IMR-90 (cell line): ENCODE results near the gene NTF3. TPM values are rescaled to one million over a fixed set of nuclear protein-coding genes. Genes with fewer than 3 reads are reported as not detected.

Source experiments
- ATAC-seq: fragments of 200-7000 bp; cut with Tn5 transposase; 2 replicates; pipeline ENCODE4 v1.9.1; 2020; ENCODE audit warnings: low read depth, mild to moderate bottlenecking, moderate library complexity
- Bru-seq: library from RNA; stranded (reverse); fragments of 400-500 nt; gene quantifications from one replicate; lab custom pipeline; 2021; lab: Mats Ljungman, UMichigan
- BruChase-seq, 2 experiments: library from RNA; stranded (reverse); fragments of 400-500 nt; gene quantifications; one replicate each; lab custom pipeline; 2021; lab: Mats Ljungman, UMichigan
- BruUV-seq: library from RNA; stranded (reverse); fragments of 400-500 nt; replicated peaks from 2 replicates; lab custom pipeline; 2021; lab: Mats Ljungman, UMichigan
- CTCF ChIA-PET: fragments of 300-600 bp; formaldehyde crosslinking; extraction: SDS; loops from one replicate; lab custom pipeline; 2021; ENCODE audit warnings: antibody characterized with exemption; lab: Yijun Ruan, JAX
- POLR2A ChIA-PET: fragments of 300-600 bp; sonication (Branson Sonifier 250); formaldehyde crosslinking; loops from one replicate; lab custom pipeline; 2022; ENCODE audit warnings: antibody characterized with exemption; ENCODE audit not compliant: unreplicated experiment; lab: Charles Lee
- DNase-seq: peaks from one replicate; pipeline ENCODE4 v3.0.0; 2013
- H2AFZ ChIP-seq: replicated peaks from 2 replicates; pipeline ENCODE3; 2013; ENCODE audit warnings: low read length, mild to moderate bottlenecking; ENCODE audit not compliant: poor library complexity
- H2AK5ac ChIP-seq: 2 replicates; pipeline ENCODE4 v1.6.1; 2013; ENCODE audit warnings: low read depth, low read length, inconsistent platforms
- H2AK9ac ChIP-seq: replicated peaks from 2 replicates; pipeline ENCODE3; 2013; ENCODE audit warnings: mild to moderate bottlenecking, low read depth, low read length, moderate library complexity; ENCODE audit not compliant: poor library complexity
- H2BK120ac ChIP-seq: 2 replicates; pipeline ENCODE4 v1.6.1; 2013; ENCODE audit warnings: low read depth, low read length, inconsistent platforms
- H2BK15ac ChIP-seq: 3 replicates; pipeline ENCODE4 v1.6.1; 2013; ENCODE audit warnings: low read depth, low read length, inconsistent platforms
- H2BK20ac ChIP-seq: 2 replicates; pipeline ENCODE4 v1.6.1; 2013; ENCODE audit warnings: low read depth, mild to moderate bottlenecking, inconsistent platforms, low read length, moderate library complexity
- H2BK5ac ChIP-seq: 2 replicates; pipeline ENCODE4 v1.6.1; 2013; ENCODE audit warnings: mild to moderate bottlenecking, low read depth, low read length, inconsistent platforms; ENCODE audit not compliant: poor library complexity, severe bottlenecking
- H3K14ac ChIP-seq: replicated peaks from 2 replicates; pipeline ENCODE4 v1.6.1; 2013; ENCODE audit warnings: low read depth, low read length, inconsistent platforms
- H3K18ac ChIP-seq: 2 replicates; pipeline ENCODE4 v1.6.1; 2013; ENCODE audit warnings: low read depth, low read length, control low read depth
- H3K23ac ChIP-seq: 2 replicates; pipeline ENCODE4 v1.6.1; 2013; ENCODE audit warnings: low read depth, low read length, inconsistent platforms
- H3K27ac ChIP-seq: 2 replicates; pipeline ENCODE4 v1.5.1; 2013; ENCODE audit warnings: mild to moderate bottlenecking, control low read depth, low read length; ENCODE audit not compliant: insufficient read depth
- H3K27me3 ChIP-seq: 2 replicates; pipeline ENCODE4 v1.6.1; 2013; ENCODE audit warnings: low read length; ENCODE audit not compliant: control insufficient read depth, insufficient read depth
- H3K36me3 ChIP-seq: 2 replicates; pipeline ENCODE4 v1.6.1; 2013; ENCODE audit warnings: low read length, mixed read lengths; ENCODE audit not compliant: control insufficient read depth, insufficient read depth
- H3K4ac ChIP-seq: 2 replicates; pipeline ENCODE4 v1.6.1; 2013; ENCODE audit warnings: low read depth, low read length, inconsistent platforms
- H3K4me1 ChIP-seq: 2 replicates; pipeline ENCODE4 v1.6.1; 2013; ENCODE audit warnings: low read length, mixed read lengths; ENCODE audit not compliant: control insufficient read depth, insufficient read depth
- H3K4me2 ChIP-seq: 2 replicates; pipeline ENCODE4 v1.6.1; 2013; ENCODE audit warnings: low read depth, mild to moderate bottlenecking, control low read depth, low read length, moderate library complexity
- H3K4me3 ChIP-seq: 2 replicates; pipeline ENCODE4 v1.5.1; 2013; ENCODE audit warnings: low read depth, mild to moderate bottlenecking, control low read depth, low read length, moderate library complexity; ENCODE audit not compliant: insufficient read depth
- H3K56ac ChIP-seq: 2 replicates; pipeline ENCODE4 v1.6.1; 2013; ENCODE audit warnings: low read length, inconsistent platforms; ENCODE audit not compliant: insufficient read depth; ENCODE audit errors: extremely low read depth
- H3K79me1 ChIP-seq, 2 experiments: 2 replicates each; pipeline ENCODE4 v1.6.1; 2013; ENCODE audit warnings: low read length in 2 of 2, inconsistent platforms in 1 of 2, low read depth in 1 of 2
- H3K9ac ChIP-seq: 2 replicates; pipeline ENCODE4 v1.6.1; 2013; ENCODE audit warnings: low read depth, low read length, control low read depth
- H3K9me1 ChIP-seq: 2 replicates; pipeline ENCODE4 v1.6.1; 2013; ENCODE audit warnings: low read length, inconsistent platforms; ENCODE audit not compliant: insufficient read depth
- H3K9me3 ChIP-seq: 2 replicates; pipeline ENCODE4 v1.6.1; 2013; ENCODE audit warnings: low read length; ENCODE audit not compliant: control insufficient read depth, insufficient read depth
- H4K20me1 ChIP-seq: 2 replicates; pipeline ENCODE4 v1.6.1; 2013; ENCODE audit warnings: low read length, inconsistent platforms; ENCODE audit not compliant: insufficient read depth
- H4K5ac ChIP-seq: 2 replicates; pipeline ENCODE4 v1.6.1; 2013; ENCODE audit warnings: mild to moderate bottlenecking, low read depth, low read length, control low read depth
- H4K8ac ChIP-seq, 2 experiments: 2 replicates each; pipeline ENCODE4 v1.6.1; 2013; ENCODE audit warnings: low read depth in 2 of 2, low read length in 2 of 2, control low read depth in 1 of 2, inconsistent platforms in 1 of 2
- H4K91ac ChIP-seq: 2 replicates; pipeline ENCODE4 v1.6.1; 2013; ENCODE audit warnings: low read depth, low read length, inconsistent platforms; ENCODE audit not compliant: insufficient read depth
- CEBPB ChIP-seq: IDR thresholded peaks from 2 replicates; pipeline ENCODE4 v1.6.1; 2012; ENCODE audit warnings: low read depth, low read length, improper control_type of control experiment
- CHD1 ChIP-seq: IDR thresholded peaks from 2 replicates; pipeline ENCODE4 v1.6.1; 2012; ENCODE audit warnings: low read depth, low read length, improper control_type of control experiment
- ELK1 ChIP-seq: fragments of 150-350 bp; IDR thresholded peaks from 2 replicates; pipeline ENCODE4 v1.6.1; 2016; ENCODE audit warnings: low read depth, mild to moderate bottlenecking, low read length, moderate library complexity, borderline replicate concordance
- FOS ChIP-seq: fragments of 150-350 bp; IDR thresholded peaks from 2 replicates; pipeline ENCODE4 v1.6.1; 2016; ENCODE audit warnings: low read depth, low read length
- MAFK ChIP-seq: IDR thresholded peaks from 2 replicates; pipeline ENCODE4 v1.6.1; 2012; ENCODE audit warnings: low read depth, low read length, improper control_type of control experiment
- MAZ ChIP-seq: IDR thresholded peaks from 2 replicates; pipeline ENCODE4 v1.6.1; 2012; ENCODE audit warnings: low read depth, mild to moderate bottlenecking, low read length, improper control_type of control experiment, moderate library complexity, borderline replicate concordance
- MXI1 ChIP-seq: IDR thresholded peaks from 2 replicates; pipeline ENCODE4 v1.6.1; 2012; ENCODE audit warnings: low read depth, mild to moderate bottlenecking, low read length, moderate library complexity, borderline replicate concordance
- NFE2L2 ChIP-seq: fragments of 150-350 bp; IDR thresholded peaks from 2 replicates; pipeline ENCODE4 v1.6.1; 2016; ENCODE audit warnings: low read depth, mild to moderate bottlenecking, low read length
- RAD21 ChIP-seq: IDR thresholded peaks from 2 replicates; pipeline ENCODE4 v1.6.1; 2012; ENCODE audit warnings: low read length, improper control_type of control experiment
- RFX5 ChIP-seq: IDR thresholded peaks from 2 replicates; pipeline ENCODE4 v1.8.0; 2012; ENCODE audit warnings: low read depth, mild to moderate bottlenecking, low read length, moderate library complexity
- WGBS, 2 experiments: methylation state at CpG; one replicate each; pipeline versions ENCODE4 v1.1.5 to v1.1.7; 2013; ENCODE audit warnings: missing lambda C conversion rate in 2 of 2; ENCODE audit not compliant: insufficient read length in 1 of 2; ENCODE audit errors: extremely low coverage in 2 of 2; 5-methylcytosine and 5-hydroxymethylcytosine counted together
- dilution Hi-C: fragments of 300-500 bp; cut with HindIII; formaldehyde crosslinking; loops from one replicate; pipeline ENCODE4 v1.14.3; 2018; ENCODE audit warnings: low sequenced_read_pairs; ENCODE audit not compliant: unreplicated experiment
- in situ Hi-C: fragments of 300-500 bp; cut with MboI; formaldehyde crosslinking; loops from 3 replicates; pipeline ENCODE4 v1.14.3; 2019; ENCODE audit warnings: low sequenced_read_pairs, inconsistent platforms, mixed read lengths
- intact Hi-C: fragments of 100-400 bp; cut with micrococcal nuclease; formaldehyde crosslinking; loops from 2 replicates; pipeline ENCODE4 v1.10.0; 2022
- long read RNA-seq: library from polyadenylated mRNA; unstranded; transcript quantifications from one replicate; pipeline ENCODE4 v2.0.0, GENCODE V29; 2021; ENCODE audit not compliant: unreplicated experiment
- polyA plus RNA-seq, 3 experiments: library from polyadenylated mRNA; depleted of rRNA; stranded (reverse); fragments of >200 nt; gene quantifications; 2 replicates each; pipeline ENCODE4 v1.2.3, GENCODE V29; 2012; ENCODE audit warnings: low replicate concordance in 1 of 3
- total RNA-seq: library from RNA; depleted of rRNA; stranded (reverse); fragments of >200 nt; gene quantifications from 2 replicates; pipeline ENCODE4 v1.2.3, GENCODE V29; 2012; rRNA removed
- TF ChIP-seq, protein P1 (sequence below): conservative IDR thresholded peaks from 2 replicates; pipeline ENCODE4 v1.5.1; 2012; ENCODE audit warnings: mild to moderate bottlenecking, low read depth, low read length, improper control_type of control experiment
- TF ChIP-seq, protein P2 (sequence below): fragments of 150-350 bp; IDR thresholded peaks from 2 replicates; pipeline ENCODE4 v1.6.1; 2017; ENCODE audit warnings: mild to moderate bottlenecking, antibody characterized with exemption, low read length, low read depth

Gene NTF3
- 12.2 TPM in 2 replicates for total RNA-seq
- polyA plus RNA-seq (2012; rRNA removed) = 32.4 and 36.0 TPM in 2 replicates
- 27.9 and 38.6 TPM in 2 replicates for polyA plus RNA-seq (2012; cell fraction: cytosol; rRNA removed)
- polyA plus RNA-seq (2012; cell fraction: nucleus; rRNA removed; ENCODE audit: low replicate concordance) = 52.0 and 83.7 TPM in 2 replicates
- Bru-seq, nascent RNA = percentile 92 among the genes with signal in this experiment
- percentile 75 among the genes with signal in this experiment for BruChase-seq, experiment 1, labeled RNA remaining after a 6-hour chase
- percentile 84 among the genes with signal in this experiment for BruChase-seq, experiment 2, labeled RNA remaining after a 2-hour chase
- long read RNA-seq, transcript NTF3-202 (2 exons, 1,336 nt) = major isoform, 9 of 18 reads
- long read RNA-seq, partial matches to known transcripts = 2 of 18 reads
- long read RNA-seq, other reads (novel, unspliced or antisense) = 6 of 18 reads

GRCh38 chr12:5432011-5432400 is at the start of gene NTF3:
Gene NTF3 (plus strand): TSS chr12:5432108. CDS start chr12:5432325, 217 bp downstream.
- Histone ChIP-seq H2BK5ac (peak within 1 kb of the TSS; percentile 88), H3K27me3 (no peaks in the 10 kb centered on the region), H3K56ac (peak within 1 kb of the TSS; percentile 74), H3K9me3 (no peaks in the 10 kb centered on the region), H2AK5ac (peak within 1 kb of the TSS; percentile 91), H3K4me1 (peaks cover 16% of the 10 kb centered on the region), H3K9me1 (peaks cover 17% of the 10 kb centered on the region), H3K4me2 (peak within 1 kb of the TSS; percentile 89), H3K4me3 (peak within 1 kb of the TSS; percentile 94), H3K18ac (peak within 1 kb of the TSS; percentile 56), H2BK15ac (peak within 1 kb of the TSS; percentile 56; the same call in 2 of the 3 replicates), H3K23ac (peak within 1 kb of the TSS; percentile 88), H2AK9ac (peak within 1 kb of the TSS; percentile 94), H4K20me1 (peaks cover 38% of the 10 kb centered on the region), H2AFZ (peak within 1 kb of the TSS; percentile 86), H3K36me3 (no peaks in the 10 kb centered on the region), H4K5ac (peak within 1 kb of the TSS; percentile 69), H4K91ac (peak within 1 kb of the TSS; percentile 94), H3K14ac (peak within 1 kb of the TSS; percentile 93), H2BK20ac (peak within 1 kb of the TSS; percentile 58; the same call in 1 of the 2 replicates), H3K4ac (peak within 1 kb of the TSS; percentile 95), H3K27ac (peak within 1 kb of the TSS; percentile 91), H3K9ac (peak within 1 kb of the TSS; percentile 96), H3K79me1 (peaks cover 13 to 45% of the 10 kb centered on the region in 2 experiments; a peak in 3 of 4 replicates), H2BK120ac (peak within 1 kb of the TSS; percentile 82), H4K8ac (peak within 1 kb of the TSS; percentile 76 to 85)
- DNase-seq (peak; percentile 76), ATAC-seq (peak; percentile 65)
- POLR2A ChIA-PET = interaction anchor here (0.6 to 1.0 kb wide), 3 partner anchors 19 to 45 kb away, joined by 3 to 12 read pairs (median 4); no protein-coding TSS in a partner anchor
- CTCF ChIA-PET = interaction anchor here (1.2 kb wide), 1 partner anchor 10 kb away, joined by 4 read pairs; no protein-coding TSS in a partner anchor
- dilution Hi-C loops (no loop called here), in situ Hi-C loops (loop anchor here (10.0 kb wide), 1 partner anchor 613 kb away; no protein-coding TSS in a partner anchor), intact Hi-C loops (loop anchor here (2.0 to 5.0 kb wide), 2 partner anchors 135 to 345 kb away; no protein-coding TSS in a partner anchor)
- no TSS peak for BruUV-seq
- 0% methylated on average over 3 of the region's 34 CpGs; no CpG with 5 or more reads in 1 of the 2 experiments for WGBS, 2 experiments
- TF ChIP-seq MAFK = no peak
- no peak for TF ChIP-seq FOS
- TF ChIP-seq MXI1 = peak; percentile 7; the same call in 1 of the 2 replicates
- TF ChIP-seq RAD21 = no peak; the same call in 1 of the 2 replicates
- 0 out of 2 replicates have a peak, but pooled peaks have one; percentile 13 for TF ChIP-seq CHD1
- TF ChIP-seq, protein P1, sequence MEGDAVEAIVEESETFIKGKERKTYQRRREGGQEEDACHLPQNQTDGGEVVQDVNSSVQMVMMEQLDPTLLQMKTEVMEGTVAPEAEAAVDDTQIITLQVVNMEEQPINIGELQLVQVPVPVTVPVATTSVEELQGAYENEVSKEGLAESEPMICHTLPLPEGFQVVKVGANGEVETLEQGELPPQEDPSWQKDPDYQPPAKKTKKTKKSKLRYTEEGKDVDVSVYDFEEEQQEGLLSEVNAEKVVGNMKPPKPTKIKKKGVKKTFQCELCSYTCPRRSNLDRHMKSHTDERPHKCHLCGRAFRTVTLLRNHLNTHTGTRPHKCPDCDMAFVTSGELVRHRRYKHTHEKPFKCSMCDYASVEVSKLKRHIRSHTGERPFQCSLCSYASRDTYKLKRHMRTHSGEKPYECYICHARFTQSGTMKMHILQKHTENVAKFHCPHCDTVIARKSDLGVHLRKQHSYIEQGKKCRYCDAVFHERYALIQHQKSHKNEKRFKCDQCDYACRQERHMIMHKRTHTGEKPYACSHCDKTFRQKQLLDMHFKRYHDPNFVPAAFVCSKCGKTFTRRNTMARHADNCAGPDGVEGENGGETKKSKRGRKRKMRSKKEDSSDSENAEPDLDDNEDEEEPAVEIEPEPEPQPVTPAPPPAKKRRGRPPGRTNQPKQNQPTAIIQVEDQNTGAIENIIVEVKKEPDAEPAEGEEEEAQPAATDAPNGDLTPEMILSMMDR = no peak
- TF ChIP-seq MAZ = 0 out of 2 replicates have a peak, but pooled peaks have one; percentile 18
- TF ChIP-seq ELK1 = no peak
- TF ChIP-seq, protein P2, sequence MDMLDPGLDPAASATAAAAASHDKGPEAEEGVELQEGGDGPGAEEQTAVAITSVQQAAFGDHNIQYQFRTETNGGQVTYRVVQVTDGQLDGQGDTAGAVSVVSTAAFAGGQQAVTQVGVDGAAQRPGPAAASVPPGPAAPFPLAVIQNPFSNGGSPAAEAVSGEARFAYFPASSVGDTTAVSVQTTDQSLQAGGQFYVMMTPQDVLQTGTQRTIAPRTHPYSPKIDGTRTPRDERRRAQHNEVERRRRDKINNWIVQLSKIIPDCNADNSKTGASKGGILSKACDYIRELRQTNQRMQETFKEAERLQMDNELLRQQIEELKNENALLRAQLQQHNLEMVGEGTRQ = no peak
- TF ChIP-seq RFX5 = no peak
- no peak for TF ChIP-seq CEBPB
- no peak for TF ChIP-seq NFE2L2
